Fibroblast of skin of right biceps (primary cell): Measurements from ENCODE around the gene VWDE.
A peak's percentile ranks its signal among the peaks of the same experiment; 100 is the strongest.
"Not testable (repeated sequence)": the region's sequence is repeated elsewhere in the genome, so short reads cannot be mapped to it uniquely, and the experiment has no call there.

ENCODE experiments used
- DNase-seq: peaks from one replicate; pipeline ENCODE4 v3.0.0-alpha.2; 2013

The VWDE gene

DNA sequence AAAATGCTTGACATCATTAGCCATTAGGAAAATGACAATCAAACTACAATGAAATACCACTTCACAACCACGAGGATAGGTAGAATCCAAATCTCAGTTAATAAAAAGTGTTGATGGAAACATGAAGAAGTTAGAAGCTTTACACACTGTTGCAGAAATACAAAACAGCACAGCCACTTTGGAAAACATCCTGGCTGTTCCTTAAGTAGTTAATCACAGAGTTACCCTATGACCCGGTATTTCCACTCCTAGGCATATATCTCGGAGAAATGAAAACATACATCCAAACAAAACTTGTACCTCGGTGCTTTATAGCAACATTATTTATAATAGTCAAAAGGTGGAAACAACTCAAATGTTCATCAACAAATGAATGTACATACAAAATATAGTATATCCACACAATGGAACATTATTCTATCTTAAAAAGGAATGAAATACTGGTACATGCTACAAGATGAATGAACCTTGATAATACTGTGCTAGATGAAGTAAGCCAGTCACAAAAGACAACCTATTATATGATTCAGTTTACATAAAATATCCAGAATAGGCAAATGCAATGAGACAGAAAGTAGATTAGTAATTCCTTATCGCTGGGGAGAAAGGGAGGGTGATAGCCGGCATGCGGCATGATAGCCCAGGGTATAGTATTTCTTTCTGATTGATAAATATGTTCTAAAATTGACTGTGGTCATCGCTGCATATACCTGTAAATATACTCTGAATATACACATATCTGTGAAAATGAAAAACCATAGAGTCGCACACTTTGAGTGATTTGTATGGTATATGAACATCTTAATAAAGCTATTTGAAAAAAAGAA, 1.9 kb downstream of the VWDE start:
- no peak for DNase-seq

DNA sequence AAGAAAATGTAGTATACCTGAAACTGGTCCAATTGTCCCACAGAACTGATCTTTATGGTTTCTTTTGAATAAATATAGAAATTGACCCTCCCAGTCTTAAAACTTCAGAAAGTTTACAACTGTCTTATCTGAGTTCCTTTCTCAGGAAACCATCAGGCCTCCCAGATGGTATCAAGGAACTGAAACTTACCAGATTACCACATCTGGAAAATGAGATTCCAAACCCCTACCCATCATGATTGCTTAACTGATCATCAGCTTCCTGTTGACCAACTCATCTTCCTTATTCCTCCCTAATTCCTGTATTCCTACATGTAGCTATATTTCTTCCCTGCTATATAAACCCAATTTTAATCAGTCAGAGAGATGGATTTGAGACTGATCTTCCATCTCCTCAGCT, 5.5 kb downstream of the VWDE start:
- no peak for DNase-seq

GRCh38 chr7:12397671-12398070, 6.0 kb downstream of the VWDE start:
- no peak for DNase-seq

DNA sequence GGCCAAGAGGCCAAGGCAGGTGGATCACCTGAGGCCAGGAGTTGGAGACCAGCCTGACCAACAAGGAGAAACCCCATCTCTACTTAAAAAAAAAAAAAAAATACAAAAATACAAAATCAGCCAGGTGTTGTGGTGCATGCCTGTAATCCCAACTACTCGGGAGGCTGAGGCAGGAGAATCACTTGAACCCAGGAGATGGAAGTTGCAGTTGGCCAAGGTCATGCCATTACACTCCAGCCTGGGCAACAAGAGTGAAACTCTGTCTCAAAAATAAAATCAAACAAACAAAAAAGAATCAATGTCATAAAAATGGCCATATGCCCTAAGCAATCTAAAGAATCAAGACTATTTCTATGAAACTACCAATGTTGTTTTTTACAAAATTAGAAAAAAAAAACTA, 7.0 kb downstream of the VWDE start:
- DNase-seq = not testable (repeated sequence)

DNA sequence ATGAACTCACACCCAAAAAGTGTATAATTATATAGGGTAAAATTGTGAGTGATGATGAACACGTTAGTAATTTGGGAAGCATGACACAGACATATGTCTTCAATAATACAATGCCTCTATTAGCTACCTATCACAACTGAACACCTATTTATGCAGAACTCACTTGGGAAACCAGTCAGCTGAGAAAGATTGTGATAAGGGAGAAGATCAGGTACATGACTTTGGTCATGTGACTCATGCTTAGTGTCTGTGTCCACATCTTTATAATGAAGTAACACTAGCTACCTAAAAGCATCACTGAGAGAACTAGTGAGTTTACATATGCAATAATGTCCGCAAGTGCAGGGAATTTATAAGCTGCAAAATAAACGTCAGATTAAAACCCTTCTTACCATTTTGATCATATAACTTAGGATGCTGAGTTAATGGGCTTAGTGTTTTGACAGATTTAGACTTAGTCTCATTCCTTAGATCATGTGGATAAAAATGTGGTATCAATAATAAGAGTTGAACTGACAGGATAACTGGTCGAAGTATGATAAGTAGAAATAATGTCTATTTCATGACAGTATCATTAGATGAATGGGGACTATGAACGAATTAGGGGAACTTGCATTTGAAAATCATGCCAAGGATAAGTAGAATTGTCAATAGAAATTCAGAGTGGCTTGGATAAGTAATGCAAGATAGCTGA, 11.6 kb downstream of the VWDE start:
- DNase-seq = no peak

DNA sequence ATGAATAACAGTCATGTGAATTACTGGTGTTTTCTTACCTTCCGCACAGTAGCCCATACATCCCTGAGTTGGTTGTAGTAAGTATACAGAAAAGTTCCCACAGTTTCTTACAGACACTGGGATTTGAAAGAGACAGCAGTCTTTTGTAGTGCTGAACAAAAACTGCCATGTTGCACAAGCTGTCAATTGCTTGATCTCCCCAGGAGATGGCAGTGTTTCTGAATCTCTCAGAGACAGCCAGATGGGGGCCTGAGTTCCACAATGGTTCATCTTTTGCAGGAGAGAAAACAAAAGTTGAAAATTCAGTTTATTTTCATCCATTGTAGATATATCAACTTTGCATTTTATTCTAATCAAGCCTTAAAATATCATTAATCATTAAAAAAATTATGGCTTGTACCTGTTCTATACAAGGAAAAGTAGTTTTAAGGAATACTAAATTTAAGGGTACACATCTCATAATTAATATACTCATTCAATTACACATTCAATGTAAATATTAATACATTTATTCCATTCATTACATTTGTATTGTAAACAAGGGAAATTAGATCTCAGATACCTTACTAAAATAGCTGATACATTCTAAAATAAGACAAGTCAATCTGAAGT, 14.5 kb downstream of the VWDE start:
- peak; percentile 59 for DNase-seq

DNA sequence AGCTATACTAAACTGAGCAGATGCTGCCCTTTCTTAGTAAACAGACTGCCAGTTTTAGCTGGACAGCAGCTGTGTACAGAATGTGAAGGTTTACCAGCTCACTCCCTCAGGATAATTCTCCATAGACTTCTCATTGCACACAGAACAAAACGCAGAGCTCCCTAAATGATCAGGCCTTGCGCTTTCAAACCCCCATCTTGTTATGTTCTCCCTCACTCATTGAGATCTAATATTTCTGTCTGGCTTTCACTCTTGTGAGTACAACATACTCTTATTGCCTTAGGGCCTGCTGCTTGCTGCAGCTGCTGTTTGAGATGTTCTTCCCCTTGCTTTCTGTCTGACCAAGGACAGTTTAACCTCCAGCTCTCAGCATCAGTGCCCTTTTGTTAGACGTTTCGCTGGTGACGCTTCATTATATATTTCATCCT, 17.3 kb downstream of the VWDE start:
- DNase-seq = no peak

- DNase-seq = no peak
Measured at GRCh38 chr7:12385364-12385786, 18.3 kb downstream of the VWDE start.

DNA sequence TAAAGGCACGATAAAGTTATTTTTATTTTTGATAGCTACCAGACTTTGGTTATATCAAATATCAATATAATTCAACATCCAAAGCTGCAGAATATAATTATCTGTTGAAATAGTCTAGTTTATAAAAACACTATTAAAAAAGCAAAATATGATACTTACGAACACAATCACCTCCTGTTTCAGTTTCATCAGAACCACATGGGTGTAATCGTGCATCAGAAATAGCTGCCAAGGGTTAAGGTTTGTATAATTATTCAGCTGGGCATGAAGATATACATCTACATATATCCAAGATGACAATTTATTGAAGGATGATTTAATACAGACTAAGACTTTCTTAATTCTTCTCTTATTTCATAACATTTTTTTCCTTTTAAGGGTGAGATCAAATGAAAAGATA, 20.3 kb downstream of the VWDE start:
- no peak for DNase-seq

DNA sequence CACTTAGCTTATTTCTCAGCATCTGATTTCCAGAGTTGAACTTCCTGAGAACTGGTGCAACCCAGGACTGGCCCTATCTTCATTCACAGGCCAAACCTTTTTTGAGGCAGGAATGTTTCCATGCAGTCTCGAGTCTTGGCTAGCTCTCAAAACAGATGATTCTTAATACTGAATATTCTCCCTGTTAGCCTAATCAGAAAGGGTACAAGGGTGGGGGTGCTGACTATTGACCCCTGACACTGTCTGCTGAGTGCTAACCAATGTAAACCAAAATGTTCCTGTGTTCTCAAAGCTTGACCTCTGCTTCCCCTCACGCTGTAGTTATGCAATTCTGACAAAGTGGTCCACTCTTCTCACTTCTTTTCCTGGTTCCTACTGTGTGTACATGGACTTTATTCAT, 25.3 kb downstream of the VWDE start:
- DNase-seq = no peak

GRCh38 chr7:12377406-12377805, 26.3 kb downstream of the VWDE start:
- no peak for DNase-seq

GRCh38 chr7:12373580-12374263, 29.9 kb downstream of the VWDE start:
- DNase-seq = no peak

GRCh38 chr7:12370249-12370648, 33.4 kb downstream of the VWDE start:
- peak; percentile 4 for DNase-seq

- DNase-seq = no peak
Measured at GRCh38 chr7:12369756-12370155, 33.9 kb downstream of the VWDE start.

DNA sequence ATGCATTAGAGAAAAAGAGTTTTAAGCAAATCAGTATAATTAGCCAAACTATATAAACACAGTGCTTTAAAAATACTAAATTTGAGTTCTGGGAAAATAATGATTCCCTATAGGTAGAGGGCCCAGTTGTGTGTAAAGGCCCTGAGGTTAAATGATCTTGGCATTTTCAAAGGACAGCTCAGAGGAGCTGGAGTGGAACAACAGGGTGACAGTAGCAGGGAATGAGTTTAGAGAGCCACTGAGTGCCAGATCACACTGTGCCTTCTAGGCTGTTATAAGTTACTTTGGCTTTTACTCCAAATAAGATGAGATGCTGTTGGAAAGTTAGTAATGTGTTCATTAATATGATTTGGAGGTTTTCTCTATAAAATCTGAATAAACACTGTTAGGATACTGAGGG, 34.6 kb downstream of the VWDE start:
- no peak for DNase-seq

- no peak for DNase-seq
Measured at GRCh38 chr7:12360948-12361347, 42.7 kb downstream of the VWDE start.

- peak; percentile 53 for DNase-seq
Measured at GRCh38 chr7:12358694-12359093, 45.0 kb downstream of the VWDE start.

DNA sequence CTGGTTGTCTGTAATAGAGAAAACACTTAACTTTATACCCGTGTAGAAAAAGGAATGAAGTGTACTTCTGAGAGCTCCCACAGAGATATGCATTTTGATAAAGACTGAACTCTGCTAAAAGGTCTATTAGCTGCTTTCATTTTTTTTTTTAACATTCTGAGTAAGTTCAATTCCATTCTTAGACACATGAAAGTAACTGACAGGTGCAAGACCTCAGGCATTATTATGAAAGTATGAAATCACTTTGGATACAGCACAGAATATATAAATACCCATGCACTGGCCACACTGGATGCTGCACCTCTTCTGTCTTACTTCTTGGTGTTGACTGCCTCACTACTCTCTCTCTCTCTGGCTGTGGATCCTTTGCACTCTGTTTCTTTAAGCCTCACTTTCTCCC, 46.2 kb downstream of the VWDE start:
- DNase-seq = no peak

GRCh38 chr7:12351843-12352242, 51.8 kb downstream of the VWDE start:
- DNase-seq = no peak

DNA sequence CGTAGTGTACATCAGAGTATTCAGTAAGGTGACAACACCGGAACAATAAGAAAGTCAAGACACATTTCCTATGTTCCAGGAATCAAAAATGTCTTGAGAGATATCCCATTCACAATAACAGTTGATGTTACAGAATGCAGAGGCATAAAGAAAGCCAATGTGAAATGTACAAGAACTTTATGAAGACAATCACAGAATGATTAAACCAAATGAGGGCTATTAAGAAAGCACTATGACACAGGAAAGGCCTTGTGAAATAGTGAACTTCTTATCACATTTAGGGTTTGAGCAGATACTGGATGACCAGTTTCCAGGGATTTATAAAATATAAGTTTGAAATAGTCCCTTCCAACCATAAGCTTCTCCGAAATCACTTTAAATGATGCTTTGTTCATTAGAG, 52.7 kb downstream of the VWDE start:
- no peak for DNase-seq

DNA sequence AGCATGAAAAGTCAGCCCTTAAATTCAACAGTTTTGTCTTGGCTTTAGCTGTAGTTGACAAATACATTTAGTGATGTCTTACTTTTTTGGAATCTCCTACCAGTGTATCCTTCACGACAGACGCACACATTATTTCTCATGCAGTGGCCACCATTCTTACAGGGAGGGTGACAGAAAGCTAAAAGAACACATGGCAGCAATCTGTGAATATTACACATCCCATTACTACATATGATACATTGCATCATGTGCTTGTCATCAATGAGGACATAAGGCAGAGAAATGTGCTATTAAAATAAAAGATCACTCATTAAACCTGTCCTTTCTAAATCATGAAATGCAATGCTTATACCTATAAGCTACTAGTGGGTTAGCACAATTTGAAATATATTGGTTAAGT, 66.6 kb downstream of the VWDE start:
- DNase-seq = no peak

- DNase-seq = no peak
Measured at GRCh38 chr7:12328888-12329770, 74.5 kb downstream of the VWDE start.
